Measurements from ENCODE around the gene CRIP2. TPM values are rescaled to one million over a fixed set of nuclear protein-coding genes. Genes with fewer than 3 reads are reported as not detected.

Gene CRIP2
- total and polyA plus RNA-seq, 2 of the 4 experiments (the other 2 are of a cell fraction) = 18.1 to 123 TPM

GRCh38 chr14:105426416-105427130, 48.0 kb upstream of the CRIP2 start:
- Histone ChIP-seq H4K8ac (ENCODE audit: low read depth in 2 of 2, low read length in 2 of 2) (no peak overlapping the region), H4K91ac (ENCODE audit: insufficient read depth, low read depth, low read length) (no peak overlapping the region), H3K9ac (ENCODE audit: low read depth, low read length) (no peak overlapping the region), H3K18ac (ENCODE audit: low read depth, low read length) (no peak overlapping the region), H2AK9ac (replicated peaks; ENCODE audit: low read depth, low read length, poor library complexity) (no peak overlapping the region), H3K56ac (ENCODE audit: extremely low read depth, insufficient read depth, low read length) (no peak overlapping the region), H2BK20ac (ENCODE audit: low read depth, low read length) (no peak overlapping the region), H3K27me3 (ENCODE audit: control insufficient read depth, insufficient read depth, low read length) (no peaks in the 10 kb centered on the region), H3K14ac (replicated peaks; ENCODE audit: low read depth, low read length) (no peak overlapping the region), H2AK5ac (ENCODE audit: low read depth, low read length) (no peak overlapping the region), H3K4me3 (ENCODE audit: insufficient read depth, low read depth, low read length) (no peak overlapping the region), H2BK120ac (ENCODE audit: low read depth, low read length) (no peak overlapping the region), H4K5ac (ENCODE audit: low read depth, low read length) (no peak overlapping the region), H3K4me2 (ENCODE audit: low read depth, low read length) (no peak overlapping the region), H3K4ac (ENCODE audit: low read depth, low read length) (no peak overlapping the region), H3K23ac (ENCODE audit: low read depth, low read length) (no peak overlapping the region), H2AFZ (replicated peaks; ENCODE audit: low read length, poor library complexity) (no peak overlapping the region), H3K36me3 (ENCODE audit: control insufficient read depth, insufficient read depth, low read length) (peaks cover 17% of the 10 kb centered on the region), H4K20me1 (ENCODE audit: insufficient read depth, low read length) (peaks cover 82% of the 10 kb centered on the region), H3K27ac (ENCODE audit: insufficient read depth, low read length) (no peak overlapping the region), H2BK15ac (ENCODE audit: low read depth, low read length) (no peak overlapping the region), H2BK5ac (ENCODE audit: low read depth, low read length, poor library complexity, severe bottlenecking) (no peak overlapping the region), H3K9me1 (ENCODE audit: insufficient read depth, low read length) (peaks cover 8% of the 10 kb centered on the region), H3K9me3 (ENCODE audit: control insufficient read depth, insufficient read depth, low read length) (no peaks in the 10 kb centered on the region), H3K79me1 (ENCODE audit: low read depth in 1 of 2, low read length in 2 of 2) (peaks cover 14 to 60% of the 10 kb centered on the region in 2 experiments), H3K4me1 (ENCODE audit: control insufficient read depth, insufficient read depth, low read length) (peaks cover 2% of the 10 kb centered on the region)
- BruUV-seq (replicated peaks) = no TSS peak
- in situ Hi-C loops (cut with MboI; ENCODE audit: low sequenced_read_pairs) = no loop called here
- DNase-seq = no peak
- intact Hi-C loops (cut with micrococcal nuclease) = no loop called here
- no peak for ATAC-seq (ENCODE audit: low read depth)
- ChIA-PET POLR2A (ENCODE audit: unreplicated experiment) (no interaction called here), CTCF (no interaction called here)
- dilution Hi-C loops (cut with HindIII; ENCODE audit: low sequenced_read_pairs, unreplicated experiment) = no loop called here
- TF ChIP-seq, protein P1, sequence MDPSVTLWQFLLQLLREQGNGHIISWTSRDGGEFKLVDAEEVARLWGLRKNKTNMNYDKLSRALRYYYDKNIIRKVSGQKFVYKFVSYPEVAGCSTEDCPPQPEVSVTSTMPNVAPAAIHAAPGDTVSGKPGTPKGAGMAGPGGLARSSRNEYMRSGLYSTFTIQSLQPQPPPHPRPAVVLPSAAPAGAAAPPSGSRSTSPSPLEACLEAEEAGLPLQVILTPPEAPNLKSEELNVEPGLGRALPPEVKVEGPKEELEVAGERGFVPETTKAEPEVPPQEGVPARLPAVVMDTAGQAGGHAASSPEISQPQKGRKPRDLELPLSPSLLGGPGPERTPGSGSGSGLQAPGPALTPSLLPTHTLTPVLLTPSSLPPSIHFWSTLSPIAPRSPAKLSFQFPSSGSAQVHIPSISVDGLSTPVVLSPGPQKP (IDR thresholded peaks at IDR 0.05; ENCODE audit: borderline replicate concordance, low read depth, low read length) = no peak
- TF ChIP-seq CEBPB (IDR thresholded peaks at IDR 0.05; ENCODE audit: low read depth, low read length) (no peak), CTCF (conservative IDR thresholded peaks at IDR 0.05; ENCODE audit: low read depth, low read length) (no peak), FOS (IDR thresholded peaks at IDR 0.05; ENCODE audit: low read depth, low read length) (no peak), CHD1 (IDR thresholded peaks at IDR 0.05; ENCODE audit: low read depth, low read length) (no peak), RAD21 (IDR thresholded peaks at IDR 0.05; ENCODE audit: low read length) (no peak), POLR2A (IDR thresholded peaks at IDR 0.05; ENCODE audit: low read depth, low read length) (no peak), MAFK (IDR thresholded peaks at IDR 0.05; ENCODE audit: low read depth, low read length) (no peak), RFX5 (IDR thresholded peaks at IDR 0.05; ENCODE audit: low read depth, low read length) (no peak), BHLHE40 (IDR thresholded peaks at IDR 0.05; ENCODE audit: low read depth, low read length) (no peak), MAZ (IDR thresholded peaks at IDR 0.05; ENCODE audit: borderline replicate concordance, low read depth, low read length) (no peak)
- 92% methylated on average over 7 of the region's 21 CpGs; no CpG with 5 or more reads in 1 of the 2 experiments for WGBS, 2 experiments (ENCODE audit: extremely low coverage in 2 of 2, insufficient read length in 1 of 2)
